Measurements from ENCODE around the gene PAK1IP1.
"Not testable (repeated sequence)": the region's sequence is repeated elsewhere in the genome, so short reads cannot be mapped to it uniquely, and the experiment has no call there.

Gene PAK1IP1

GRCh38 chr6:10746915-10747250 is 52.1 kb downstream of the PAK1IP1 start:
- DNase-seq: no peak

GRCh38 chr6:10747251-10747972 is 52.6 kb downstream of the PAK1IP1 start, which contains the start of gene TMEM14B:
Gene TMEM14B, plus strand, starts transcription at chr6:10747805. Its CDS starts 1,441 bp downstream, at chr6:10749246.
- DNase-seq: peak; percentile 100

DNA sequence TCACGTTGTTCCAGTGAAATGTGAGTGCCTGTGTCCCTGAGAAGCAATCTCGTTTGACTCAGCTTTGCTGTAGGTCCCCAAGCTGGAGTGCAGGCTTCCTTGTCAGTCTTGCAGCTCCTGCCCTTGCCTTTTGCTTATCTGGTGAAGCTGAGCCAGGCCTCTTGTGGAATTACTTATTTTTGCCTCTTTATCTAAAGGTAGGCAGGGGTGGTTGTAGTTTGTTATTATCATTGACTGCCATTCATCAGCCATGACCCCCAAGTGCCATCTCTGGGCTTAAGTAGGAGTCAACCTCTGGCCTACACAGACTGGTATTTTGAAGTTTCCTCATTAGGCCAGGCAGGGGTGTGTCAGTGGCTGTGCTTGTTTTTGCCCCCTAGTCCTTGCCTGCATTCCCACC is 55.0 kb downstream of the PAK1IP1 start:
- DNase-seq: no peak

DNA sequence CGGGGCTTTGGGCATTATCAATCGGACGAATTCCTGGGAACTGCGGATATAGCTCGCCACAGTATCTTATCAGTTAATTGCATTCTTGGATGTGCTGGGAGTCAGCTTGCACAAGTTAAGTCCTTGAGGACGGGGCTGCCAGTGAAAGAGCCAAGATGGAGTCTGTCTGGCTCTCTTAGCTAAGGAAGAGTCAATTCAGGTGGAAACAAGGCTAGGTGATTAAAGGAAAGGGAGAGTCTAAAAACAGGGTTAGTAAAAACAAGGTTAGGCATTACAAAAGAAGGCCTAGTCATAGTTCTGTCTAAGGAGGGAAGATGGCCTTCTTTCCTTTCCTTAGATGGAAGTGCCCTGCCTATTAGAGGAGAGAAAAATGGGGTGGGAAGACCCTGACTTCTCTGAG is 55.8 kb downstream of the PAK1IP1 start:
- not testable (repeated sequence) for DNase-seq

- not testable (repeated sequence) for DNase-seq
Measured at GRCh38 chr6:10751757-10752156, 57.0 kb downstream of the PAK1IP1 start.

DNA sequence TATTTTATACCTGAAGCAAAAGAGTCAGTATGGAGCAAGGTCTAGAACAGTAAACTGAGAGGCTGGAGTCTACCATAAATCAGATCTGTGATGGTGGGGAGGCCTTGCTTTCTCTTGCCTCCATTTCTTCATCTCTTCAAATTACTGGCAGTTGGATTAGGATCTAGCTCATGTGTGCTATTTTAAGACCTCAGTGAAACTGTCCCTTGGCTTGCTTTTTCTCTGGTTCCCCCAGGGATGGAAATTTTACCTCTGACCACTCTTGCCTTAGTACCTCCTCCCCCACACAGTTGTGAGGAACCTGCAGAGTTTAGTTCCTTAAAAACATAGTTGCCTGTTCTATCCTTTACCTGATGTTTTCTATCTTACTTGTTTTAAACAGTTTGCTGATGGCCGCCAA is 61.3 kb downstream of the PAK1IP1 start:
- no peak for DNase-seq

Measured in activated naive CD4-positive, alpha-beta T cell treated with Interleukin-2 at 50 U/mL for 16 hours (primary cell).